SK-N-MC (cell line): ENCODE data around the gene PHETA1.

Experiments
- DNase-seq: peaks from one replicate; pipeline ENCODE4 v3.0.0-alpha.2; 2011; ENCODE audit warnings: low read depth, low spot score
- H3K27ac ChIP-seq: fragments of 200-600 bp; sonication (generic); 2 replicates; pipeline ENCODE4 v1.5.1; 2016; ENCODE audit warnings: mixed run types
- H3K36me3 ChIP-seq: fragments of 200-600 bp; sonication (generic); 2 replicates; pipeline ENCODE4 v1.6.1; 2017; ENCODE audit warnings: antibody characterized with exemption, low read length, mixed read lengths; ENCODE audit not compliant: insufficient read depth
- H3K4me3 ChIP-seq: fragments of 200-600 bp; sonication (generic); 2 replicates; pipeline ENCODE4 v1.5.1; 2016
- H3K9ac ChIP-seq: fragments of 200-600 bp; sonication (generic); 2 replicates; pipeline ENCODE4 v1.8.0; 2017; ENCODE audit warnings: mixed run types, mixed read lengths; ENCODE audit not compliant: insufficient read length
- H3K9me3 ChIP-seq: fragments of 200-600 bp; sonication (generic); 2 replicates; pipeline ENCODE4 v1.6.1; 2017; ENCODE audit warnings: low read depth, mild to moderate bottlenecking, antibody characterized with exemption, low read length, moderate library complexity, mixed read lengths
- EZH2 ChIP-seq: fragments of 200-600 bp; sonication (generic); IDR thresholded peaks from one replicate; pipeline ENCODE4 v1.6.1; 2017; ENCODE audit warnings: antibody characterized with exemption
- FOXP2 ChIP-seq: optimal IDR thresholded peaks from 2 replicates; pipeline ENCODE3; 2011; ENCODE audit warnings: mild to moderate bottlenecking, moderate library complexity; ENCODE audit not compliant: insufficient read depth; ENCODE audit errors: extremely low read length, control extremely low read depth
- POLR2AphosphoS5 ChIP-seq: IDR thresholded peaks from 2 replicates; pipeline ENCODE4 v1.6.1; 2012; ENCODE audit warnings: mild to moderate bottlenecking, low read depth, low read length, borderline replicate concordance

PHETA1 gene

GRCh38 chr12:111359914-111360276, 9.0 kb downstream of the PHETA1 start:
- Histone ChIP-seq H3K27ac (no peak overlapping the region), H3K9ac (no peak overlapping the region)
- DNase-seq = no peak

DNA sequence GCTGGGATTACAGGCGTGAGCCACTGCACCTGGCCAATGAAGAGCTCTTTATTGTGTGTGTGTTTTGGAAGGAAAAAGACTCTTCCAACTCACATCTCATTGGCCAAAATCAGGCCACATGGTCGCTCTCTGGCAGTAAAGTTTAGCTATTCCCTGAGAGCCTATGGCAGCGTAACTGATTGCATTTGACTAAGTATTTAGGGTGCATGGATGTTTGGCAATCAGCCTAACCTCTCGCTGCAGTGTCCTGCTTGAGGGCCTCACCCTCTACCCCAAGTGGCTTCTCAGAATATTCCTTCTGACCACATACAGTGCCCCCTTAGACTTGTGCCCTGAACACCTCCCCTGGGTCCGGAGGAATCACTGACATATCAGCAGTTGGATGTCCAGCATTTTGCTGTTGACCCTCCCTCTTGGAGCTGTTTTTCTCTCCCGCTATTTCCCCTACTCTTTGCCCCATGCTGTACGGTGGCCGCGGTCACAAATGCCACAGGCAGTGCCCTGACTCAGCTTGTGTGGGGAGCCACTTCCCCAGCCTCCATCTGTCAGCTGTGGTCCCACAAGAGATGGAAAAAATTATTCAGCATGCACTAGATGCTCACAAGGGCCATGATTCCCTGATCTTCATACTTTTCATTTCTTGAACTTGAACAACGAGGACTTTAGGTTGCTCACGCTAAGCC, 9.5 kb downstream of the PHETA1 start:
- H3K9me3 ChIP-seq = no peaks in the 10 kb centered on the region
- no peak overlapping the region for H3K4me3 ChIP-seq
- no peak overlapping the region for H3K27ac ChIP-seq
- H3K36me3 ChIP-seq = no peaks in the 10 kb centered on the region
- no peak for DNase-seq
- no peak for TF ChIP-seq EZH2
- no peak overlapping the region for H3K9ac ChIP-seq

More at GRCh38 chr12:111359914-111360276, 9.0 kb downstream of the PHETA1 start:
- TF ChIP-seq EZH2 (no peak), FOXP2 (no peak), POLR2AphosphoS5 (no peak)
- Histone ChIP-seq H3K4me3 (no peak overlapping the region), H3K36me3 (no peaks in the 10 kb centered on the region), H3K9me3 (no peaks in the 10 kb centered on the region)

DNA sequence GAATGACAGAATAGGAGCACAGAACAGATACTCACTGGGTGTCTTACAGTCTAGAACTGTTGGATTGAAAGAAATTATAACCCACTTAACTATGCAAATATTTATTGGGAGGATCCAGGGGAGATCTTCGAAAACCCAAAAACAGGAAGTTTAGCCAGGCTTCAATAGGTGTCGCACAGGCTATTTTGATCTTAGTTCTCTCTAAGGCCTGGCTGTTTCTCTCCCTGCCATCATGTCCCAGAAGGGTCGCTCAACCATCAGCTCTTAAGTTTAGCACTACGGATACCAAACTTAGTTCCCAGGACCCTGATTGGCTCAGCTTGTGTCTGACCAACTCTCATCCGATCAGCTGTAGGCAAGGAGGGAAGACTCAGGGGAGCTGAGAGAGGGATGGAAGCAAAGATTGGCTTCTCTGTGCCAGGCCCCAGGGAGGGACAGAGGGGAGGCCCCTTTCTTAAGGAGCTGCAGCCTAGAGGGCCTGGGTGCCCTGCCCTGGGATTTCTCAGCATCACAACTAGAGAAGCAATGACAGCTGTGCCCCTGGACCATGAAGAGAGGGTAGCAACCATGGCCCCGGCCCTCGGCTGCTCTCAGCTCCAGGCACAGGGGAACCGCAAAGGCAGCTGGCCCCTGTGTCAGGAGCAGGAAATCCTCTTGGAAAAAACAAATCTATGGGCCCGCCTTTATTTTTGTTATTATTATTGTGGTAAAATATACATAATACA, 13.5 kb downstream of the PHETA1 start:
- Histone ChIP-seq H3K9me3 (no peaks in the 10 kb centered on the region), H3K36me3 (no peaks in the 10 kb centered on the region), H3K9ac (no peak overlapping the region), H3K27ac (no peak overlapping the region), H3K4me3 (no peak overlapping the region)
- no peak for DNase-seq
- TF ChIP-seq EZH2 (no peak), FOXP2 (no peak)

DNA sequence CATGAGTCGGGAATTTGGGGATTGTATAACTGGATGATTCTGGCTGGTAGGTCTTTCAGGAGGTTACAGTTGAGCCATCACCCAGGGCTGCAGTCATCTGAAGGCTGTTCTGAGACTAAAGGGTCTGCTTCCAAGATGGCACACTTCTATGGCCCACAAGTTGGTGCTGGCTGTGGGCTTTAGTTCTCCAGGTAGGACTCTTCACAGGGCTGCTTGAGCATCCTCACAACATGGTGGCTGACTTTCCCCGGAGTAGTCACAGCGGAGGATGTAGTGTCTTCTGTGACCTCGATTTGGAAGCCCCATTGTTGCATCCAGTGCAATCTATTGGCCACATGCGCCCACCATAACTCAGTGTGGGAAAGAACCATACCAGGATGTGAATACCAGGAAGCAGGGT, 14.4 kb downstream of the PHETA1 start:
- Histone ChIP-seq H3K27ac (no peak overlapping the region), H3K36me3 (no peaks in the 10 kb centered on the region), H3K4me3 (no peak overlapping the region), H3K9ac (no peak overlapping the region), H3K9me3 (no peaks in the 10 kb centered on the region)
- TF ChIP-seq FOXP2 = no peak
- no peak for TF ChIP-seq POLR2AphosphoS5
- TF ChIP-seq EZH2 = no peak
- no peak for DNase-seq

DNA sequence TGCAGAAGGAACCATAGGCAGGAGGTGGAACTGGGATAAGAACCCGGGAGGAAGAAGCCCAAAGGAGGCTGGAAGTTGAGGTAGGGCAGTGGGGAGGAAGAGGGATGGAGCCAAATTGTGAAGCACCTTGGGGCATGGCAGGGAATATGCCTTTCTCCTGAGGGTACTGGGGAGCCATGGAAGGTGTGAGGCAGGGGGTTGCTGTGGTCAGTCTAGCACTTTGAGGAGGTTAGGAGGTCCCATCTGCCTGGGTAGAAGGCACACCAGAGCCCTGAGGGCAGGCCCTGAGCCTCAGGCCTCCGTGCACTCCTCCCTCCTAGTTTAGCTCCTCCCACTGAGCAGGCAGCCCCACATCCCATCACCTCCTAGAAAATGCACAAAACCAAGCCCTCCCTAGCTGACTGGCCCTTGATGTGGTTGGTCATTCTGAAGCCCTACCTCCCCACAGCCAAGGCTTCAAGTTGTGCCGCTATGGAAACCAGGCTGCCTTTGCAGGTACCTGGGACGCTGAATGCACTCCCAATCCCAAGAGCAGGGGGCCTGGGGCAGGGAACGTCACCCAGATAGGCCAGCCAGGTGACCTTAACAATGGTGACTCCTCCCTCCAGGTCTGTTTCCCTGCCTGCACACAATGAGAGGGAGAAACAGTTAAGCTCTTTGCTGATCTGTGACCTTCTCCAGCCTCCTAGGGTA, 15.1 kb downstream of the PHETA1 start:
- H3K36me3 ChIP-seq = no peaks in the 10 kb centered on the region
- no peaks in the 10 kb centered on the region for H3K9me3 ChIP-seq
- no peak for TF ChIP-seq POLR2AphosphoS5
- TF ChIP-seq EZH2 = no peak
- TF ChIP-seq FOXP2 = no peak
- H3K27ac ChIP-seq = no peak overlapping the region
- no peak for DNase-seq
- no peak overlapping the region for H3K4me3 ChIP-seq
- no peak overlapping the region for H3K9ac ChIP-seq

- no peak for TF ChIP-seq EZH2
- no peak for TF ChIP-seq FOXP2
- no peak for TF ChIP-seq POLR2AphosphoS5
- no peak overlapping the region for H3K27ac ChIP-seq
- no peaks in the 10 kb centered on the region for H3K9me3 ChIP-seq
- DNase-seq = no peak
- no peak overlapping the region for H3K9ac ChIP-seq
- no peak overlapping the region for H3K4me3 ChIP-seq
- no peaks in the 10 kb centered on the region; the same call in 1 of the 2 replicates for H3K36me3 ChIP-seq
Observed at GRCh38 chr12:111353026-111353425, 15.9 kb downstream of the PHETA1 start.

- Histone ChIP-seq H3K4me3 (no peak overlapping the region), H3K27ac (no peak overlapping the region), H3K9me3 (no peaks in the 10 kb centered on the region), H3K9ac (no peak overlapping the region), H3K36me3 (no peaks in the 10 kb centered on the region; the same call in 1 of the 2 replicates)
- DNase-seq = no peak
- no peak for TF ChIP-seq POLR2AphosphoS5
- TF ChIP-seq FOXP2 = no peak
Observed at GRCh38 chr12:111352296-111352993, 16.4 kb downstream of the PHETA1 start.

GRCh38 chr12:111351026-111351425, 17.9 kb downstream of the PHETA1 start:
- no peak overlapping the region for H3K9ac ChIP-seq
- no peaks in the 10 kb centered on the region; the same call in 1 of the 2 replicates for H3K36me3 ChIP-seq
- TF ChIP-seq POLR2AphosphoS5 = no peak
- no peak for DNase-seq
- no peak overlapping the region for H3K4me3 ChIP-seq
- H3K27ac ChIP-seq = no peak overlapping the region
- no peaks in the 10 kb centered on the region for H3K9me3 ChIP-seq
